GM18526 (cell line): ENCODE results near the gene RYR2.

Experiments used
- POLR2A ChIP-seq: IDR thresholded peaks from 3 replicates; pipeline ENCODE4 v1.6.1; 2011; ENCODE audit not compliant: insufficient read length; ENCODE audit errors: extremely low read depth

The RYR2 gene

GRCh38 chr1:237814319-237814924, 772.4 kb downstream of the RYR2 start:
- no peak for TF ChIP-seq POLR2A

GRCh38 chr1:237817277-237817676, 775.3 kb downstream of the RYR2 start:
- TF ChIP-seq POLR2A, result no peak

- no peak for TF ChIP-seq POLR2A
Measured at GRCh38 chr1:237832858-237833257, 790.9 kb downstream of the RYR2 start.

GRCh38 chr1:237834048-237834447, 792.1 kb downstream of the RYR2 start:
- TF ChIP-seq POLR2A, result no peak

GRCh38 chr1:237834461-237834860, 792.5 kb downstream of the RYR2 start:
- TF ChIP-seq POLR2A, result no peak

GRCh38 chr1:237838320-237838719, 796.3 kb downstream of the RYR2 start:
- no peak for TF ChIP-seq POLR2A

- no peak for TF ChIP-seq POLR2A
Measured at GRCh38 chr1:237838904-237839534, 797.0 kb downstream of the RYR2 start.

GRCh38 chr1:237841485-237841884, 799.5 kb downstream of the RYR2 start:
- TF ChIP-seq POLR2A, result no peak

GRCh38 chr1:237851210-237851845, 809.3 kb downstream of the RYR2 start:
- no peak for TF ChIP-seq POLR2A

- TF ChIP-seq POLR2A, result no peak
Measured at GRCh38 chr1:237852342-237852741, 810.4 kb downstream of the RYR2 start.

- TF ChIP-seq POLR2A, result no peak
Measured at GRCh38 chr1:237857455-237857854, 815.5 kb downstream of the RYR2 start.

GRCh38 chr1:237858992-237859391, 817.0 kb downstream of the RYR2 start:
- TF ChIP-seq POLR2A, result no peak

GRCh38 chr1:237861944-237862343, 820.0 kb downstream of the RYR2 start:
- no peak for TF ChIP-seq POLR2A

GRCh38 chr1:237863234-237863633, 821.2 kb downstream of the RYR2 start:
- no peak for TF ChIP-seq POLR2A

GRCh38 chr1:237864338-237865244, 822.6 kb downstream of the RYR2 start:
- no peak for TF ChIP-seq POLR2A
